ENCODE measurements around the gene FAM114A2.
"Not testable (repeated sequence)": the region's sequence is repeated elsewhere in the genome, so short reads cannot be mapped to it uniquely, and the experiment has no call there.

The FAM114A2 gene

DNA sequence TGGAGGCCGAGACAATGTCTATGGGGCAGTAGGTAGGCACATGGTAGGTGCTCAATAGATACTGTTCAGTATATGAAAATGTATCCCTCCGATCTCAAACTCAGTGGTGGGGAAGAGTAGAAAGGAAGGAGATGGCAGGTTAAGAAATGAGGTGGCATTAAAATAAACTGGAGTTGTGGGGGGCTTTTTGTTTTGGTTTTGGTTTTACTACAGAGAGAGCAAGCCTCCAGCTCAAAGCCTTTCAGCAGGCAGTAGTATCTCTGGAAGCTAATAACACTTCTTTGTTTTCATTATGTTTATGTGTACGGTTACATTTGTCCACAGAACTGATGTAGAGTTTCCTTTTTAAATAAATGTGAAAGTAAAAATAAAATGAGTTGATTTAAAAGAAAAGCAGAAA lies 8.6 kb upstream of the FAM114A2 start:
- DNase-seq = no peak

DNA sequence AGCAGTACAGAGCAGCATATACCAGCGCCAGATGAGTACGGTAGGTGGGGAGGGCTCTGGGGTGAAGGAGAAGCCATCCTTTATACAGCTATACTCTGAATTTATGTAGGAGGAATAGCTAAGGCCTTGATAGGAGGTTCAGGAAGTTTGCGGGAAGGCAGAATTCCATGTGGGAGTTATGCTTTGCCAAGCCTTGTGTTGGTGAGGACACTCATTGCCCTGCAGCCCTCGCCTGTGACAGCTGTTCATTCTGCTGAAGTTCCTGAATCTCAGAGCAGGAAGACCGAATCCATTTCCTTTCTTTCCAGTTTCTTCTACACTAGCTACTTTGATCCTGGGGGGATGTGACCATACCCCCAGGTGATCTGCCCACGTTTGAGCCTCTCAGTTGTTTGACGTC lies 7.8 kb upstream of the FAM114A2 start:
- DNase-seq = no peak

DNA sequence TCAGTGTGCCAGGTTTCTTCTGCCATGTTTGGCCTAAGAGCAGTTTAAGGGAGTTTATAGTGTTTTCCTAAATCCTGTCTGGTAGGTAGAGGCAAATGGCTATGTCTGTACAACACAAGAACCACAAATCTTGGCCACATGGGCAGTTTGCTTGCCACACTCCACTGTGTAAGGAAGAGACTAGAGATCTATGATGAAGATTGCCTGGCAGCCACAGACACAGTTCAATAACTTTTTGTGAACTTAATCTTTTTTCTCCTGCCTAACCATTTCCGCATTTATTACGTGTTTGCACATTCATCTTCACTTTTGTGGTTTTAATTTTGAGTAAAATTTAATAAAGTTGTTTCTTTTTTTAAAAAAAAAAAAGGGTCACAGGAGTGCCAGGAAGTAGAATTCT lies 5.9 kb upstream of the FAM114A2 start:
- no peak for DNase-seq

- DNase-seq = no peak
These were observed 5.4 kb upstream of the FAM114A2 start for GRCh38 chr5:154044099-154044498.

- no peak for DNase-seq
These were observed 4.1 kb upstream of the FAM114A2 start for GRCh38 chr5:154042766-154043165.

DNA sequence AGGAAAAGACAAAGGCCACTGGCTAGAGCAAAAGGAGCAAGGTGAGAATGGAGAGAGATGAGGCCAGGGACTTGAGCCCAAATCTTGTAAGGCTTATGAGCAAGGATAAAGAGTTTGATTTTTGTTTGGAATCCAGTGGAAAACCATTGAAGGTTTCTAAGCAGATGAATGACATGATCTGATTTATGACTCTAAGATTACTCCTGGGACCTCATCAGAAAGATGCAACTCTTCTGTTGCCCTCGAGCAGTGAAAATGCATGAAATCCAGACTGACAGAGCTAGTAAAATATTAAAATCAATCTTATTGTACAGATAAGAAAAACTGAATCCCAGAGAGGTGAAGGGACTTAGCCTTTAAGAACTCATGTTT lies 734 bp upstream of the FAM114A2 start:
- no peak for DNase-seq

DNA sequence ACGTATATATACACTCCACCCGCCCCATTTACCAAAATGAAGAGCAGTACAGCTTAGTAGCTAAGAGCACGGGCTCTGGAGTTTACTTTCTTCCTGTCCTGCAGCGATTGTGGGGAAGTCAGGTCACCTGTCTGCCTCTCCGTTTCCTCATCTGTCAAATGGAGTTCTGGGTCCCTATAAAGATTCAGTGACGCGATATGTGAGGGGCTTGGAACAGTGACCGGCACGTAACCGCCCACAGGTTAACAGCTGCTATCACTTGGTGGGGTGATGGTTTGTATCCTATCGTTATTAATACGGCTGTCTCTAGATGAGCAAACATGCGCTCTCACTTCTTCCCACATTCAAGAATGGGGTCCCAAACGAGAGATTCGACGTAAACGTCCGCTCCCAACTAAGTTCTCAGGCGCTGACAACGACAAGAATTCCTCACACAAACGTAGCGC lies 426 bp downstream of the FAM114A2 start:
- no peak for DNase-seq

- no peak for DNase-seq
These were observed 3.8 kb downstream of the FAM114A2 start for GRCh38 chr5:154034944-154035343.

DNA sequence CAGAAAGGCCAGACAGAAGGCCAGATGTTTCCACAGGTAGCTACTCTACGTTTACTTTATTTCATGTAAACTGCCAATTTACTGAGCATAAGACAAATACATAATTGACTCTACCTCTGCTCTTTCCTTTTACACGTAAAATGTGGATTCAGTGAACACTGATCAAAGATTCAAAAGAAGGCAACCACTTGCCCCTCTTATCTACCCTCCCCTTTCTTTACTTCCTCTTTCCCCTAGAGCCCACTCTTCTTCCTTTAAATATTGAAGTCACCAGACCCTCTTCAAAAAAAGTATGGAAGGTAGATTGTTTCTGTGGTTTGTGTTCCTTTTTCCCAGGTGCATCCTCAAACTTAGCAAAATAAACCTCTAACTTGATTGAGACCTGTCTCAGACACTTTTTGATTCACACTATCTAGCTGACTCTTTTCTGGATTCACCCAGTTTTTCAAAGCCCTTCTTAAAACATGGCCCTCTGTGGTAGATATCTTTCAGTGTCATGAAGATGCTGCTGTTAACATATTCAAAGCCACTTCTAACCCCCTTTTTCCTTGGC lies 6.7 kb downstream of the FAM114A2 start:
- no peak for DNase-seq

- no peak for DNase-seq
These were observed 12.8 kb downstream of the FAM114A2 start for GRCh38 chr5:154025951-154026350.

DNA sequence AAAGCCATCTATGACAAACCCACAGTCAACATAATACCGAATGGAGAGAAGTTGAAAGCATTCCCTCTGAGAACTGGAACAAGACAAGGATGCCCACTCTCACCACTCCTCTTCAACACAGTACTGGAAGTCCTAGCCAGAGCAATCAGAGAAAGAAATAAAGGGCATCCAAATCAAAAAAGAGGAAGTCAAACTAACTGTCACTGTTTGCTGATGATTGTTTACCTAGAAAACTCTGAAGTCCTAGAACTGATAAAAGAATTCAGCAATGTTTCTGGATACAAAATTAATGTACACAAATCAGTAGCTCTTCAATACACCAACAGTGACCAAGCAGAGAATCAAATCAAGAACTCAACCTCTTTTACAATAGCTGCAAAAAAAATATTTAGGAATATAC lies 19.8 kb downstream of the FAM114A2 start:
- not testable (repeated sequence) for DNase-seq

GRCh38 chr5:154015071-154015693 lies 23.5 kb downstream of the FAM114A2 start:
- no peak for DNase-seq

DNA sequence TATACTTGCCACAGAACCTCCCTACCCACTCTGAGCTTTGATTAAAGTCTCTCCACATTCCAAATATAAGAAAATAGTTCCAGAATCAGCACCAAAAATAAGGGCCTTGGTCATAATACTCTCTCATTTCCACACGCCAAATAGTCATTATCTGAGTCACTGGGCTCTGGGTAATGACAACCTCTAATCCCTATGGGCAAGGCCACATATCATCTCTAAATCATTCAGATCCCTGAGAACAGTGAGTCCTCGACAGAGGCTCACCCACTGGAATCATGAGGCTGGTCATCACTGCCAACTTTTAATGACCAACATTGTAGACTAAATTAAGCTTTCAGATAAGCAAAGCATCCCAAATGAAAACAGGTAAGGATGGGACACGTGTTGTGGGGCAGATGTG lies 28.1 kb downstream of the FAM114A2 start:
- DNase-seq = no peak

DNA sequence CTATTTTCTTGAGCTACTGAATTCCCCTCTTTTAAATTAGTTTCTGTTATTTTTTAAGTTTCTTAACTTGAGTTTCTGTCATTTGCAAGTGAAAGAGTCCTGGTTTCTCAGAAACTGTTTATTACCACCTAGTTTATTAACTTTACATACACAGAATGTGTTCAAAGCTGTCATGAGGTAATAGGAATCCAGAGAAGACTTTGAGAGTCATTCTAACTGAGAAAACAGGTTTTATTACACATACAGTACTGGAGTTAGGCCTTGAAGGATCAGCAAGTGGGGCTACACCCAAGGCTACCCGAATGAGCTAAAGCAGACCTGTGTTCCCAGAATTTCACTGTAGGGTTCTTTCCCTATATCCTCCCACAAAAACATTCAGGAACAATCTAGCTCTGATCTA lies 33.1 kb downstream of the FAM114A2 start:
- no peak for DNase-seq

GRCh38 chr5:154002511-154003020 lies 36.1 kb downstream of the FAM114A2 start:
- DNase-seq = no peak

- no peak for DNase-seq
These were observed 36.6 kb downstream of the FAM114A2 start for GRCh38 chr5:154002093-154002492.

DNA sequence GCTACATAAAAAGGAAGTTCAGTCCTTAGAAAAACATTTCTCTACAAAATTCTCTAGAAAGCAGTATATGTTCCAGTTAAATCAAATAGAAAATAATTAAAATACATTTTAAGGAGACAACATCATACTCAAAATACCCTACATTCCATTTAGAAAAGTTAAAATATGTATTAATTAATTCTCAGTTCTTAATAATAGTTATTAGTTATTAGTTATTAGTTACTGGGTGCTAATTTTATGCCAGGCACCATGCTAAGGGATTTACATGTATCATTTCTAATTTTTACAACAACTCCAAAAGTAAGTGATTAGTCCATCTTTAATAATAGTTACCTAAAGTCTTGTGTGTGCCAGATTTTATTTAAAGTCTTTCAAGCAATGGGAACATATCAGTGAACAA lies 38.0 kb downstream of the FAM114A2 start:
- no peak for DNase-seq

DNA sequence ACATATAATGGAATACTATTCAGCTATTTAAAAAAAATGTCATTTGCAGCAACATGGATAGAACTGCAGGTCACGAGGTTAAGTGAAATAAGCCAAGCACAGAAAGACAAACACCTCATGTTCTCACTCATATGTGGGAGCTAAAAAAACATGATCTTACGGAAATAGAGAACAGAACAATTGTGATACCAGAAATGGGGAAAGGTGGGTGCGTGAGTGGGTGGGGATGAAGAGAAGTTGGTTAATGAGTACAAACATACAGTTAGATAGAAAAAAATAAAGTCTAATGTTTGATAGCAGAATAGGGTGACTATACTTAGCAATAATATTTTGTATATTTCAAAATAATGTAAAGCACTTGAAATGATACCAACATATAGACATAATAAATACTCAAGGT lies 38.7 kb downstream of the FAM114A2 start:
- DNase-seq = no peak

GRCh38 chr5:153998768-153999167 lies 39.9 kb downstream of the FAM114A2 start:
- no peak for DNase-seq

- no peak for DNase-seq
These were observed 40.7 kb downstream of the FAM114A2 start for GRCh38 chr5:153998010-153998409.

DNA sequence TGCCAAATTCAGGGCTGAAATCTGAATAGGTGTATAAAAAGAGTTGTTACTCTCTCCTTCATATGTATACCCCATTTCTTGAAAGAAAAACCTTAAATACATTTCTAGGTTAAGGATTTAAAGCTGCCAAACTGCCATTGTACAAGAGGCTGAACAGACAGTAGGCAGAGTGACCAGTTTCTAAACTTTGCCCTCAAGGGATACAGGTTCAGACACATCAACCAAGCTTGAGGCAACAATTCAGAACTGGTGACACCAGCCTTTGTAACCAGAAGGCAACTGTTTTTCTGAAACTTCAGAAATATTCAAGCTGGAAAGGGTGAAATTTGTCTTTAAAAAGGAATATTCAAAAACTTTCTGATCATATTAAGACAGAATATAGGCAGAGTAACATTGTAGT lies 47.5 kb downstream of the FAM114A2 start:
- no peak for DNase-seq

DNA sequence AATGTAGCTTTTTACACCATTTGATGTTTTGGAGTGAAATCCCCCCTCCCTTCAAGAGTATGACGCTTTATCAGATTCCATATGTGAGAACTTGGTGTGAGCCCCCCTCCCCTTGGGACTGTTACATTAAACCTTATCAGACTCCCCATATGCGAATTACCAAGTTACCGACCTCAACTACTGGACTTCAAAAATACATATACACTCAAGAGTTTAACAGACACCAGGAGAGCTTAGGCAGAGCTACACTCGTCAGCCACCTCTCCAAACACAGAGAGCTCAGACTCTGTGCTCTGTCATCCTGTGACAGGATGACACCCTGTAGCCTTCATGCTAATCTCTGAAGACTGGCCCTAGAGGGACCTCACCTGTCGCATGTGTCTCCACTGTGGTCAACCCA lies 50.2 kb downstream of the FAM114A2 start:
- no peak for DNase-seq

GRCh38 chr5:153987301-153987700 lies 51.4 kb downstream of the FAM114A2 start:
- no peak for DNase-seq

- DNase-seq = no peak
These were observed 53.2 kb downstream of the FAM114A2 start for GRCh38 chr5:153985498-153985897.

GRCh38 chr5:153983885-153984284 lies 54.8 kb downstream of the FAM114A2 start:
- DNase-seq = no peak

All from NCI-H524 treated with DMSO at 0.1 percent for 48 hours (cell line).